B cell (primary cell): Measurements from ENCODE around the gene PHF21B.

Source experiments
- CTCF ChIP-seq: fragments of 200-600 bp; IDR thresholded peaks from one replicate; pipeline ENCODE4 v1.8.0; 2022; ENCODE audit warnings: antibody characterized with exemption, mild to moderate bottlenecking
- EZH2 ChIP-seq: IDR thresholded peaks from 2 replicates; pipeline ENCODE4 v1.6.1; 2012; ENCODE audit warnings: borderline replicate concordance, low read depth, mild to moderate bottlenecking, moderate library complexity, low read length; ENCODE audit not compliant: insufficient read depth, poor library complexity, severe bottlenecking

- no peak for TF ChIP-seq CTCF
- TF ChIP-seq EZH2, result no peak
These were observed 75.4 kb downstream of the PHF21B start for GRCh38 chr22:44934454-44934735.
